Transverse colon (tissue), 4 donors: ENCODE measurements around the gene ERICH2.

Experiments used
- CTCF ChIP-seq, 5 experiments: fragments of 200-600 bp in 3 of 5; fragments of 450-650 bp in 2 of 5; sonication (generic) in 3 of 5; IDR thresholded peaks; 1 replicate in 2 of 5; 2 replicates in 3 of 5; pipeline ENCODE4 v1.5.1; 2016 to 2017; ENCODE audit warnings: antibody characterized with exemption in 5 of 5, inconsistent platforms in 3 of 5, mild to moderate bottlenecking in 2 of 5, moderate library complexity in 1 of 5
- EP300 ChIP-seq: sonication (generic); formaldehyde crosslinking; IDR thresholded peaks from one replicate; pipeline ENCODE4 v1.6.1; 2017; ENCODE audit warnings: antibody characterized with exemption, low read depth
- POLR2A ChIP-seq: fragments of 450-650 bp; IDR thresholded peaks from one replicate; pipeline ENCODE4 v1.6.1; 2016; ENCODE audit warnings: antibody characterized with exemption, mild to moderate bottlenecking, moderate library complexity
- POLR2AphosphoS5 ChIP-seq, 3 donors: sonication (generic); formaldehyde crosslinking; IDR thresholded peaks; one replicate each; pipeline ENCODE4 v1.6.1; 2016; ENCODE audit warnings: antibody characterized with exemption in 3 of 3

DNA sequence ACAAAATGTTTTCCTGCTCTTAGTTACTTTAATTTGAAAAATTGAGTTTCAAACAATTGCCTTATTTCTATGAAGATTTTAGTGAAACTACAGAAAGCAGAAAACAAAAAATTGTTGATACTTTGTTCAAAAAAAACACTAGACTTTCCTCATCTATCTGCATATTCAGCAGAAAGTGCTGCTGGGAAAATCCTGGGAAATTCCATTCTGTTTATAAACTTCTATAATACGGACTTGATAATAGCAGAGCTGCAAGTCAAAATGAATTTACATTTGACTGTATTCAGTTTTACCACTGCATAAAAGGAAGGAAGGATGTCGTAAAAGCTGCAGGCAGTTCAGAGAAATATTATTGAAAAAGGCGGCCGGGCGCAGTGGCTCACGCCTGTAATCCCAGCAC, 24.9 kb upstream of the ERICH2 start:
- no peak for TF ChIP-seq CTCF (IDR thresholded peaks at IDR 0.05)
- no peak for TF ChIP-seq POLR2A
- TF ChIP-seq EP300: no peak
- no peak for TF ChIP-seq POLR2AphosphoS5 (IDR thresholded peaks at IDR 0.05)
